Measurements from ENCODE around the gene TENT5A.

TENT5A gene

GRCh38 chr6:81697559-81697958, 54.9 kb downstream of the TENT5A start:
- no peak for DNase-seq (ENCODE audit: extremely low read depth, insufficient read length)
- Histone ChIP-seq H3K4me3 (replicated peaks; ENCODE audit: low read depth, low read length) (no peak overlapping the region), H3K27me3 (replicated peaks; ENCODE audit: control insufficient read depth, insufficient read depth, low read length) (no peaks in the 10 kb centered on the region), H3K36me3 (ENCODE audit: control insufficient read depth, insufficient read depth, low read length) (no peaks in the 10 kb centered on the region)
- no peak for TF ChIP-seq CTCF (IDR thresholded peaks at IDR 0.05; ENCODE audit: insufficient read depth, low read length, poor library complexity, severe bottlenecking)

GRCh38 chr6:81696524-81696923, 56.0 kb downstream of the TENT5A start:
- Histone ChIP-seq H3K36me3 (ENCODE audit: control insufficient read depth, insufficient read depth, low read length) (no peaks in the 10 kb centered on the region), H3K4me3 (replicated peaks; ENCODE audit: low read depth, low read length) (no peak overlapping the region), H3K27me3 (replicated peaks; ENCODE audit: control insufficient read depth, insufficient read depth, low read length) (no peaks in the 10 kb centered on the region)
- no peak for DNase-seq (ENCODE audit: extremely low read depth, insufficient read length)
- TF ChIP-seq CTCF (IDR thresholded peaks at IDR 0.05; ENCODE audit: insufficient read depth, low read length, poor library complexity, severe bottlenecking): no peak

Data from GM06990 (cell line).